Caco-2 (cell line): Measurements from ENCODE around the gene DNLZ. TPM values are rescaled to one million over a fixed set of nuclear protein-coding genes. Genes with fewer than 3 reads are reported as not detected.
A peak's percentile ranks its signal among the peaks of the same experiment; 100 is the strongest.

Experiments used
- BruUV-seq: library from RNA; stranded (reverse); fragments of 400-500 nt; replicated peaks from 2 replicates; lab custom pipeline; 2021; lab: Mats Ljungman, UMichigan
- CTCF ChIA-PET: fragments of 300-600 bp; sonication (Branson Sonifier 250); formaldehyde crosslinking; loops from one replicate; lab custom pipeline; 2022; ENCODE audit warnings: antibody characterized with exemption; lab: Charles Lee
- POLR2A ChIA-PET: fragments of 300-600 bp; sonication (Branson Sonifier 250); formaldehyde crosslinking; loops from one replicate; lab custom pipeline; 2022; ENCODE audit warnings: antibody characterized with exemption; lab: Charles Lee
- DNase-seq, 2 experiments: peaks; one replicate each; pipeline versions ENCODE4 v3.0.0 to v3.0.0-alpha.2; 2020 to 2022
- H3K27me3 ChIP-seq: replicated peaks from 2 replicates; pipeline ENCODE4 v1.6.0; 2011; ENCODE audit warnings: low read length; ENCODE audit not compliant: control insufficient read depth, insufficient read depth
- H3K36me3 ChIP-seq: 2 replicates; pipeline ENCODE4 v1.5.1; 2011; ENCODE audit warnings: low read length; ENCODE audit not compliant: control insufficient read depth, insufficient read depth
- H3K4me1 ChIP-seq: fragments of 250-450 bp; sonication (Bioruptor Pico); 2 replicates; pipeline ENCODE4 v1.5.1; 2020; ENCODE audit warnings: mild to moderate bottlenecking
- H3K4me3 ChIP-seq: 2 replicates; pipeline ENCODE4 v1.5.1; 2011; ENCODE audit warnings: low read depth, mild to moderate bottlenecking, control low read depth, low read length
- H3K9me3 ChIP-seq: fragments of 250-450 bp; sonication (Bioruptor Pico); 2 replicates; pipeline ENCODE4 v1.5.1; 2020; ENCODE audit warnings: mild to moderate bottlenecking, moderate library complexity
- H3K27ac Mint-ChIP-seq: one replicate; pipeline ENCODE4 v1.8.0; 2022; ENCODE audit warnings: mixed read lengths; ENCODE audit not compliant: unreplicated experiment
- H3K27me3 Mint-ChIP-seq: one replicate; pipeline ENCODE4 v1.8.0; 2022; ENCODE audit warnings: mixed read lengths; ENCODE audit not compliant: insufficient read depth, unreplicated experiment
- H3K36me3 Mint-ChIP-seq: one replicate; pipeline ENCODE4 v1.8.0; 2022; ENCODE audit warnings: mild to moderate bottlenecking, mixed read lengths; ENCODE audit not compliant: insufficient read depth, unreplicated experiment
- H3K4me1 Mint-ChIP-seq: one replicate; pipeline ENCODE4 v1.8.0; 2022; ENCODE audit warnings: low read depth, mixed read lengths; ENCODE audit not compliant: unreplicated experiment
- H3K4me3 Mint-ChIP-seq: one replicate; pipeline ENCODE4 v1.8.0; 2022; ENCODE audit warnings: mild to moderate bottlenecking, moderate library complexity, mixed read lengths; ENCODE audit not compliant: unreplicated experiment
- H3K9me3 Mint-ChIP-seq: one replicate; pipeline ENCODE4 v1.8.0; 2022; ENCODE audit warnings: mixed read lengths; ENCODE audit not compliant: unreplicated experiment
- CTCF ChIP-seq, 2 experiments: fragments of 200-600 bp in 1 of 2; IDR thresholded peaks; 1 replicate in 1 of 2; 2 replicates in 1 of 2; pipeline versions ENCODE4 v1.5.1 to v1.8.0; 2011 to 2022; ENCODE audit warnings: antibody characterized with exemption in 1 of 2, control low read depth in 1 of 2, inconsistent platforms in 1 of 2, low read depth in 1 of 2, low read length in 1 of 2, mild to moderate bottlenecking in 1 of 2, moderate library complexity in 1 of 2; ENCODE audit not compliant: insufficient read depth in 1 of 2, severe bottlenecking in 1 of 2, unreplicated experiment in 1 of 2
- intact Hi-C: fragments of 100-400 bp; cut with micrococcal nuclease; formaldehyde crosslinking; loops from one replicate; pipeline ENCODE4 v1.10.0; 2022; ENCODE audit not compliant: unreplicated experiment
- total RNA-seq: library from RNA; stranded (reverse); gene quantifications from 2 replicates; pipeline ENCODE4 v1.2.3, GENCODE V29; 2022

DNLZ gene
- total RNA-seq, 1 experiment from 2014 or later = 29.1 TPM

- CTCF ChIA-PET = no interaction called here
- intact Hi-C loops = loop anchor here (5.0 kb wide), 2 partner anchors 35 kb away; partner anchors contain the start of gene GPSM1
Measured at GRCh38 chr9:136361754-136362449, 1.6 kb downstream of the DNLZ start.

GRCh38 chr9:136361047-136361753 is 2.3 kb downstream of the DNLZ start:
- ChIA-PET CTCF (no interaction called here), POLR2A (interaction anchor here (0.6 kb wide), 1 partner anchor 367 kb away, joined by 3 read pairs; no protein-coding TSS in a partner anchor)
- Mint-ChIP-seq H3K27me3 (no peaks in the 10 kb centered on the region), H3K4me3 (no peak overlapping the region), H3K36me3 (peaks cover 56% of the 10 kb centered on the region), H3K27ac (peak overlapping the region; percentile 2), H3K4me1 (no peaks in the 10 kb centered on the region), H3K9me3 (no peaks in the 10 kb centered on the region)
- TF ChIP-seq CTCF (IDR thresholded peaks at IDR 0.05; ENCODE audit: insufficient read depth in 1 of 2, low read depth in 1 of 2, low read length in 1 of 2, severe bottlenecking in 1 of 2, unreplicated experiment in 1 of 2) = no peak
- no peak for DNase-seq
- Histone ChIP-seq H3K4me3 (no peak overlapping the region), H3K9me3 (no peaks in the 10 kb centered on the region), H3K36me3 (no peaks in the 10 kb centered on the region; the same call in 1 of the 2 replicates), H3K4me1 (peaks cover 7% of the 10 kb centered on the region), H3K27me3 (no peaks in the 10 kb centered on the region)
- intact Hi-C loops = loop anchor here (5.0 kb wide), 2 partner anchors 34 to 36 kb away; partner anchors contain the start of gene GPSM1
- no TSS peak for BruUV-seq

More at GRCh38 chr9:136361754-136362449, 1.6 kb downstream of the DNLZ start:
- no peak for TF ChIP-seq CTCF (IDR thresholded peaks at IDR 0.05; ENCODE audit: insufficient read depth in 1 of 2, low read depth in 1 of 2, low read length in 1 of 2, severe bottlenecking in 1 of 2, unreplicated experiment in 1 of 2)
- no TSS peak for BruUV-seq
- H3K27ac Mint-ChIP-seq = no peak overlapping the region
- no peaks in the 10 kb centered on the region for H3K9me3 ChIP-seq
- no peaks in the 10 kb centered on the region for H3K27me3 ChIP-seq
- no peaks in the 10 kb centered on the region; the same call in 1 of the 2 replicates for H3K36me3 ChIP-seq
- H3K27me3 Mint-ChIP-seq = no peaks in the 10 kb centered on the region
- no peak overlapping the region for H3K4me3 ChIP-seq
- H3K9me3 Mint-ChIP-seq = no peaks in the 10 kb centered on the region
- no peak for DNase-seq
- H3K4me1 Mint-ChIP-seq = no peaks in the 10 kb centered on the region
- H3K4me1 ChIP-seq = peaks cover 7% of the 10 kb centered on the region
- H3K4me3 Mint-ChIP-seq = no peak overlapping the region
- POLR2A ChIA-PET = interaction anchor here (2.1 kb wide), 1 partner anchor 16 kb away, joined by 13 read pairs; no protein-coding TSS in a partner anchor
- peaks cover 60% of the 10 kb centered on the region for H3K36me3 Mint-ChIP-seq
